Midbrain (tissue), 1 donor: ENCODE data around the gene CXCL9.
"Not testable (repeated sequence)": the region's sequence is repeated elsewhere in the genome, so short reads cannot be mapped to it uniquely, and the experiment has no call there.

ENCODE experiments used
- DNase-seq: peaks from one replicate; lab custom pipeline; 2025; lab: John Stamatoyannopoulos, UW

The CXCL9 gene

GRCh38 chr4:75954811-75955210 is 52.5 kb downstream of the CXCL9 start:
- DNase-seq = not testable (repeated sequence)

GRCh38 chr4:75953509-75953908 is 53.8 kb downstream of the CXCL9 start:
- DNase-seq = no peak
